Measurements from ENCODE around the gene C16orf82.

C16orf82 gene

GRCh38 chr16:27109666-27110523 is 43.2 kb downstream of the C16orf82 start:
- in situ Hi-C loops (cut with MboI; ENCODE audit: low pct_unique_long_range_greater_than_20kb, low sequenced_read_pairs, unreplicated experiment), result loop anchor here (25.0 kb wide), 1 partner anchor 1273 kb away; no protein-coding TSS in a partner anchor
- TF ChIP-seq CTCF (IDR thresholded peaks at IDR 0.05; ENCODE audit: extremely low read depth, insufficient read depth, missing control alignments), result peak; percentile 98
- peak; percentile 87 for DNase-seq (ENCODE audit: low spot score)

- in situ Hi-C loops (cut with MboI; ENCODE audit: low pct_unique_long_range_greater_than_20kb, low sequenced_read_pairs, unreplicated experiment), result loop anchor here (25.0 kb wide), 1 partner anchor 1273 kb away; no protein-coding TSS in a partner anchor
- DNase-seq (ENCODE audit: low spot score), result no peak
- no peak for TF ChIP-seq CTCF (IDR thresholded peaks at IDR 0.05; ENCODE audit: extremely low read depth, insufficient read depth, missing control alignments)
Observed at GRCh38 chr16:27110524-27110896, 43.8 kb downstream of the C16orf82 start.

- in situ Hi-C loops (cut with MboI; ENCODE audit: low pct_unique_long_range_greater_than_20kb, low sequenced_read_pairs, unreplicated experiment), result loop anchor here (25.0 kb wide), 1 partner anchor 1274 kb away; no protein-coding TSS in a partner anchor
- DNase-seq (ENCODE audit: low spot score), result no peak
- no peak for TF ChIP-seq CTCF (IDR thresholded peaks at IDR 0.05; ENCODE audit: extremely low read depth, insufficient read depth, missing control alignments)
Observed at GRCh38 chr16:27111486-27111885, 44.8 kb downstream of the C16orf82 start.

GRCh38 chr16:27112093-27112811 is 45.5 kb downstream of the C16orf82 start:
- TF ChIP-seq CTCF (IDR thresholded peaks at IDR 0.05; ENCODE audit: extremely low read depth, insufficient read depth, missing control alignments), result no peak
- in situ Hi-C loops (cut with MboI; ENCODE audit: low pct_unique_long_range_greater_than_20kb, low sequenced_read_pairs, unreplicated experiment), result loop anchor here (25.0 kb wide), 1 partner anchor 1275 kb away; no protein-coding TSS in a partner anchor
- no peak for DNase-seq (ENCODE audit: low spot score)

GRCh38 chr16:27113341-27113841 is 46.7 kb downstream of the C16orf82 start:
- no peak for TF ChIP-seq CTCF (IDR thresholded peaks at IDR 0.05; ENCODE audit: extremely low read depth, insufficient read depth, missing control alignments)
- DNase-seq (ENCODE audit: low spot score), result no peak
- in situ Hi-C loops (cut with MboI; ENCODE audit: low pct_unique_long_range_greater_than_20kb, low sequenced_read_pairs, unreplicated experiment), result loop anchor here (25.0 kb wide), 1 partner anchor 1276 kb away; no protein-coding TSS in a partner anchor

- no peak for TF ChIP-seq CTCF (IDR thresholded peaks at IDR 0.05; ENCODE audit: extremely low read depth, insufficient read depth, missing control alignments)
- in situ Hi-C loops (cut with MboI; ENCODE audit: low pct_unique_long_range_greater_than_20kb, low sequenced_read_pairs, unreplicated experiment), result loop anchor here (25.0 kb wide), 1 partner anchor 1277 kb away; no protein-coding TSS in a partner anchor
Observed at GRCh38 chr16:27114006-27114405, 47.3 kb downstream of the C16orf82 start.

More at GRCh38 chr16:27114006-27114405, 47.3 kb downstream of the C16orf82 start:
- DNase-seq (ENCODE audit: low spot score), result no peak
